Testis (tissue), 3 donors: ENCODE results near the gene NR5A1. TPM values are rescaled to one million over a fixed set of nuclear protein-coding genes. Genes with fewer than 3 reads are reported as not detected.

Experiments
- DNase-seq: peaks from one replicate; pipeline ENCODE4 v3.0.0-alpha.2; 2019
- H3K27ac ChIP-seq, 2 donors: fragments of 200-600 bp; sonication (generic); one replicate each; pipeline ENCODE4 v1.5.1; 2019
- H3K27me3 ChIP-seq: fragments of 200-600 bp; sonication (generic); one replicate; pipeline ENCODE4 v1.5.1; 2019
- H3K36me3 ChIP-seq: fragments of 200-600 bp; sonication (generic); one replicate; pipeline ENCODE4 v1.5.1; 2017; ENCODE audit warnings: low read depth; ENCODE audit errors: missing control alignments
- H3K4me1 ChIP-seq: fragments of 200-600 bp; sonication (generic); one replicate; pipeline ENCODE4 v1.5.1; 2019
- H3K4me3 ChIP-seq, 2 donors: fragments of 200-600 bp; sonication (generic); one replicate each; pipeline ENCODE4 v1.5.1; 2017 to 2019
- H3K9me3 ChIP-seq: fragments of 200-600 bp; sonication (generic); one replicate; pipeline ENCODE4 v1.5.1; 2017
- POLR2A ChIP-seq: fragments of 450-650 bp; IDR thresholded peaks from one replicate; pipeline ENCODE4 v1.6.1; 2017; ENCODE audit warnings: antibody characterized with exemption, mild to moderate bottlenecking, moderate library complexity
- WGBS, 2 donors: methylation state at CpG; one replicate each; pipeline ENCODE4 v1.1.5; 2018; 5-methylcytosine and 5-hydroxymethylcytosine counted together
- intact Hi-C: fragments of 100-400 bp; cut with DNase I; formaldehyde crosslinking; loops from one replicate; pipeline ENCODE4 v1.15.1; 2023; ENCODE audit warnings: low total_unique reads
- polyA plus RNA-seq: library from polyadenylated mRNA; stranded (reverse); fragments of 350-450 nt; fragmentation: Illumina TruSeq; extraction: RNeasy Lipid Tissue Mini Kit (QIAGEN cat#74804); gene quantifications from one replicate; pipeline ENCODE4 v1.2.3, GENCODE V29; 2014; ENCODE audit warnings: low read depth, low replicate concordance; ENCODE audit not compliant: insufficient read depth
- total RNA-seq, 2 donors: library from RNA; depleted of rRNA; stranded (reverse); fragments of >200 nt; gene quantifications; one replicate each; pipeline ENCODE4 v1.2.3, GENCODE V29; 2016
- TF ChIP-seq, protein P1 (sequence below), 3 experiments: fragments of 450-650 bp in 2 of 3; fragments of 200-600 bp in 1 of 3; sonication (generic) in 1 of 3; IDR thresholded peaks; one replicate each; pipeline ENCODE4 v1.5.1; 2016 to 2019; ENCODE audit warnings: antibody characterized with exemption in 3 of 3, mild to moderate bottlenecking in 2 of 3, moderate library complexity in 1 of 3

Gene NR5A1
- total and polyA plus RNA-seq, 3 donors from 2014 or later = 28.7 to 65.2 (median 43.5) TPM

DNA sequence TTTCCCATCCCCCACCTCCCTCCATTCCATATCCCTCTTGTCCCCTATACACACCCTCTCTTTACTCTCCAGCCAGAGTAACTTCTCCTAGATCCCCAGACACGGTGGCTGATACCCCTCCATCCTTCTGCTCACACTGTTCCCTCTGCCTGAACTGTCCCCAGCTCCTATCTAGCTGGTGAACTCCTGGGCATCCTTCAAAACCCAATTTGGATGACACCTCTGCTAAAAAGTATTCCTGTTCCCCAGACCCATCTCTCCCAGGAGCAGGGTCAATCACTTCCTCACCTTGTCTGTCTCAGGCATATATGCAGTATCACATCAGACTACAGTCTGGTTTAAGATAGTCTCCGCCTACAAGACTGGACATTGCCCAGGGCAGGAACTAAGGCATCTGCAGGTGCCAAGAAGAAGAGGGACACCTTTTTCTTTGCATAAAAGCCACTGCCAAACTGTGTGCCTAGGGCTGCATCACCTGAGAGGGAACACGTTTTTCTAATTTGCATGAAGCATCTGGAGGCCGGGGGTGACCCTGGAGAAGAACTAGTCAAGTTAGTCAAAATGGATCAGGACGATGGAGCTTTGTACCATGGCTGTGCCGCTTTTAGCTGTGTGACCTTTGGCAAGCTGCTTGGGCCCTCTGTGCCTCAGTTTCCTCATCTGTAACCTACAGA lies 27.1 kb downstream of the NR5A1 start:
- WGBS, 2 donors = 89% methylated on average over 6 of the region's 6 CpGs
- H3K9me3 ChIP-seq = no peaks in the 10 kb centered on the region
- H3K4me1 ChIP-seq = no peaks in the 10 kb centered on the region
- H3K4me3 ChIP-seq = no peak overlapping the region
- no peaks in the 10 kb centered on the region for H3K27me3 ChIP-seq
- H3K36me3 ChIP-seq = no peaks in the 10 kb centered on the region
- intact Hi-C loops = no loop called here
- TF ChIP-seq POLR2A = no peak
- TF ChIP-seq, protein P1, sequence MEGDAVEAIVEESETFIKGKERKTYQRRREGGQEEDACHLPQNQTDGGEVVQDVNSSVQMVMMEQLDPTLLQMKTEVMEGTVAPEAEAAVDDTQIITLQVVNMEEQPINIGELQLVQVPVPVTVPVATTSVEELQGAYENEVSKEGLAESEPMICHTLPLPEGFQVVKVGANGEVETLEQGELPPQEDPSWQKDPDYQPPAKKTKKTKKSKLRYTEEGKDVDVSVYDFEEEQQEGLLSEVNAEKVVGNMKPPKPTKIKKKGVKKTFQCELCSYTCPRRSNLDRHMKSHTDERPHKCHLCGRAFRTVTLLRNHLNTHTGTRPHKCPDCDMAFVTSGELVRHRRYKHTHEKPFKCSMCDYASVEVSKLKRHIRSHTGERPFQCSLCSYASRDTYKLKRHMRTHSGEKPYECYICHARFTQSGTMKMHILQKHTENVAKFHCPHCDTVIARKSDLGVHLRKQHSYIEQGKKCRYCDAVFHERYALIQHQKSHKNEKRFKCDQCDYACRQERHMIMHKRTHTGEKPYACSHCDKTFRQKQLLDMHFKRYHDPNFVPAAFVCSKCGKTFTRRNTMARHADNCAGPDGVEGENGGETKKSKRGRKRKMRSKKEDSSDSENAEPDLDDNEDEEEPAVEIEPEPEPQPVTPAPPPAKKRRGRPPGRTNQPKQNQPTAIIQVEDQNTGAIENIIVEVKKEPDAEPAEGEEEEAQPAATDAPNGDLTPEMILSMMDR (IDR thresholded peaks at IDR 0.05) = no peak
- DNase-seq = no peak
- no peak overlapping the region for H3K27ac ChIP-seq

DNA sequence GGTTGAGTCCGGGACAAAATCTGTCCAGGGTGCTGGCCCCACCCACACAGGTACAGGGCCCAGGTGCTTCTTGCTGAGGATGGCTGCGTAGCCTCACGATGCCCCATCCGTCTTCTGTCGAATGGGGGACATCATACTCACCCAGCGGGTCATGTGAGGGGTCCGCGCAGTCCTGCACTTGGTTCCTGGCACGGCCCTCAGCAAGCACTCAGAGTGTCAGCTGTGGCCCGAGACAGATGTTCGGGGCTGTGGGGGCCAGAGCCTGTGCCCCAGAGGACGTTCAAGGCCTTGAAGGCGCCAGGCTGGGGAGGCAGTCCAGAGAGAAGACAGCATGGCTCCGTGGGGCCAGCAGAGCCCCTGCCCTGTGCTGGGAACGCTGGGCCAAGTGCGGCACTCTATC lies 27.8 kb downstream of the NR5A1 start:
- Histone ChIP-seq H3K4me3 (no peak overlapping the region), H3K36me3 (no peaks in the 10 kb centered on the region), H3K27ac (no peak overlapping the region), H3K9me3 (no peaks in the 10 kb centered on the region), H3K27me3 (no peaks in the 10 kb centered on the region), H3K4me1 (no peaks in the 10 kb centered on the region)
- TF ChIP-seq, protein P1 (IDR thresholded peaks at IDR 0.05) = no peak
- no peak for TF ChIP-seq POLR2A
- intact Hi-C loops = no loop called here
- 73 to 76% methylated on average over 11 to 16 of the region's 16 CpGs for WGBS, 2 donors
- DNase-seq = no peak

DNA sequence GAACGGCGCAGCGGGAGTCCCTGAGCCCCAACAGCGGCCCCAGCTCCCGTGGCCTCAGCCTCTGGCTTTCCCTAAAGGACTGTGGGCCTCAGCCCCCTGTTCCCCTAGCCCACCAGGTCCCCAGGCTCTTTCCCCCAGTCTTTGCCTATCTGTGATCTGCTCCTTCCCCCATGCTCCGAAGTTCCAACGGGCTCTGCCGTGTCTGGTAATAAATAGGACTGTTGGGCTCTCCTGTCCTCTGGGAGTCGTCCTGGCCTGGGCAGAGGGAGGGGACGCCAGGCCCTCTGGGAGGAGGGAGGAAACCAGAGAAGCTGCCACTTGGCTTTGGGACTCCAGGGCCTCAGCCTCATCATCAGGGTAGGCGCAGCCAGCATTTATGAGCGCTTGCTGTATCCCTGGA lies 28.8 kb downstream of the NR5A1 start:
- Histone ChIP-seq H3K27me3 (no peaks in the 10 kb centered on the region), H3K4me1 (no peaks in the 10 kb centered on the region), H3K27ac (no peak overlapping the region), H3K9me3 (no peaks in the 10 kb centered on the region), H3K36me3 (no peaks in the 10 kb centered on the region), H3K4me3 (peak overlapping the region in 1 of 2 donors; percentile 47)
- TF ChIP-seq POLR2A = no peak
- no peak for DNase-seq
- 28 to 40% methylated on average over 10 to 12 of the region's 12 CpGs for WGBS, 2 donors
- intact Hi-C loops = no loop called here

DNA sequence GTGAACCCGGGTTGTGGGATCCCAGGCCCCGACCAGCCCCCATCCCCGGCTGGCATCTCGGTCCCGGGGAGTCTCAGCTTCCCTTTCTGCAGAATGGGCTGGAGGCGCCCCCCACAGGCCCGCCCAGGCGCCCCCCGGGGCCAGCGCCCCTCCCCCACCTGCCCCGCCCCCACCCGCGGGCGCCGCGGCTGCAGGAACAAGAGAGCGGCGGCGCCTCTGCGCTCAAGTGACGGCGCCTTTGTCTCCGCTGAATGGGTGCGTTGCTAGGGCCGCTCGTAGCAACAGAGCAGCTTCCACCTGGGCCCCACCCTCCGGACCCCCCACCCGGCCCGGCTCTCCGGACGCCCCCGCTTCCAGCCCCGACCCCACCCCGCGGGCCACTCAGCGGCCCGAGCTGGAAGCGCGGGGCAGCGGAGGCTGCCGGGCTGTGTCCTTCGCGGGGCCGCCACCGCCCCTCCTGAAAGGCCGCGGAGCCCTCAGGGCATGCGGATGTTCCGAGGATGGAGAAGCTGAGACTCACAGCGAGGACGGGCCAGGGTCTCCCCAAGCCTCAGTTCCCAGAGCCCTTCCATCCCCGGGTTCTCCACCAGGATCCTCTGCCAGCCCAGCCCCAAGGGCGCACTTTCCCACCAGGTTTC lies 29.4 kb downstream of the NR5A1 start:
- Histone ChIP-seq H3K36me3 (no peaks in the 10 kb centered on the region), H3K4me1 (no peaks in the 10 kb centered on the region), H3K27ac (no peak overlapping the region), H3K27me3 (no peaks in the 10 kb centered on the region), H3K9me3 (no peaks in the 10 kb centered on the region), H3K4me3 (peak overlapping the region; percentile 31 to 47)
- 5 to 15% methylated on average over 4 to 34 of the region's 53 CpGs for WGBS, 2 donors
- peak; percentile 48 for DNase-seq
- intact Hi-C loops = no loop called here
- TF ChIP-seq, protein P1 (IDR thresholded peaks at IDR 0.05) = no peak
- TF ChIP-seq POLR2A = no peak

DNA sequence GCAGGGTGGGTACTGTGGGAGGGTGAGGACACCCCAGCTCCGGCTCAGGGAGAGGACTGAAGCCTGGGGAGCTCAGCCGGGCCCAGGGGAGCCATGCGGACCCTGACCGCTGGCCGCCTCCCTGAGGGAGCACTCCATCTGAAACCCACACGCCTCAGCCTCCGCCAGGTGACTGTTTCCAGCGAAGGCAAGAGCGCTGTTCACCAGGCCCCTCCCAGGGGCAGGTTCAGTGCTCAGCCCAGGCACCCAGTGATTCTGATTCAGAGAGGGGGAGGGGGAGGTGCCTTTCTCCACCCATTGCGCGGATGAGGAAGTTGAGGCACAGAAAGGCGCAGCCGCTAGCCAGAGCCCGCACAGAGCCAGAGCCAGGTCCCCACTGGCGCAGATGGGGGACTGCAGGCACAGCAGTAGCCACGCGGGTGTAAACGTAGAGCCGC lies 30.0 kb downstream of the NR5A1 start:
- no peak for DNase-seq
- H3K27me3 ChIP-seq = no peaks in the 10 kb centered on the region
- intact Hi-C loops = no loop called here
- no peak for TF ChIP-seq POLR2A
- TF ChIP-seq, protein P1 (IDR thresholded peaks at IDR 0.05) = no peak
- H3K9me3 ChIP-seq = no peaks in the 10 kb centered on the region
- no peaks in the 10 kb centered on the region for H3K36me3 ChIP-seq
- H3K27ac ChIP-seq = no peak overlapping the region
- H3K4me3 ChIP-seq = peak overlapping the region; percentile 31 to 47
- H3K4me1 ChIP-seq = no peaks in the 10 kb centered on the region
- WGBS, 2 donors = 29% methylated on average over 16 of the region's 19 CpGs; no CpG with 5 or more reads in 1 of the 2 donors
